ENCODE data around the gene FAHD1. TPM values are rescaled to one million over a fixed set of nuclear protein-coding genes. Genes with fewer than 3 reads are reported as not detected.

FAHD1 gene
- total and polyA plus RNA-seq, 9 of the 15 experiments (the other 6 are each of a cell fraction or from before 2014, with no cell fraction given) = 2.2 to 20.9 (median 10.7) TPM

GRCh38 chr16:1825864-1826690 is 929 bp upstream of the FAHD1 start (continued):
- TF ChIP-seq STAT6 (CRISPR knock-in tag; IDR thresholded peaks at IDR 0.05) (no peak), ZC3H8 (IDR thresholded peaks at IDR 0.05) (no peak), SNAPC5 (CRISPR knock-in tag; IDR thresholded peaks at IDR 0.05) (no peak), HDGF (IDR thresholded peaks at IDR 0.05) (no peak), TBP (optimal IDR thresholded peaks at IDR 0.05; ENCODE audit: low read depth, low read length) (no peak), ZNF609 (CRISPR knock-in tag; IDR thresholded peaks at IDR 0.05; ENCODE audit: borderline replicate concordance) (no peak), E2F1 (CRISPR knock-in tag; IDR thresholded peaks at IDR 0.05) (no peak), ZNF699 (CRISPR knock-in tag; IDR thresholded peaks at IDR 0.05; ENCODE audit: insufficient replicate concordance) (no peak), RAD21 (CRISPR knock-in tag; conservative IDR thresholded peaks at IDR 0.05 in 1 of 2, IDR thresholded peaks at IDR 0.05 in 1 of 2) (peak in 1 of 2 experiments; percentile 14; a peak in 2 of 4 replicates), ZBED1 (IDR thresholded peaks at IDR 0.05) (no peak), NFIC (IDR thresholded peaks at IDR 0.05) (no peak), ZNF184 (CRISPR knock-in tag; IDR thresholded peaks at IDR 0.05) (no peak), ZNF639 (CRISPR knock-in tag; conservative IDR thresholded peaks at IDR 0.05 in 1 of 2, IDR thresholded peaks at IDR 0.05 in 1 of 2) (no peak)

All from K562 (cell line).